Astrocyte of the cerebellum (primary cell): Measurements from ENCODE around the gene LAMTOR2.

Experiments used
- DNase-seq: peaks from one replicate; pipeline ENCODE4 v3.0.0-alpha.2; 2011; ENCODE audit warnings: low read depth
- H3K4me3 ChIP-seq: 2 replicates; pipeline ENCODE4 v1.5.1; 2011; ENCODE audit warnings: mild to moderate bottlenecking, low read depth, low read length, moderate library complexity
- CTCF ChIP-seq: IDR thresholded peaks from 2 replicates; pipeline ENCODE4 v1.5.1; 2012; ENCODE audit warnings: low read length, low read depth, moderate library complexity, mild to moderate bottlenecking; ENCODE audit errors: missing control alignments
- in situ Hi-C: cut with HindIII; loops from 2 replicates; pipeline ENCODE4 v1.10.0; 2017; ENCODE audit warnings: low sequenced_read_pairs

LAMTOR2 gene

GRCh38 chr1:156083800-156084790, 29.5 kb downstream of the LAMTOR2 start:
- in situ Hi-C loops, result no loop called here

GRCh38 chr1:156086256-156086662, 31.7 kb downstream of the LAMTOR2 start:
- H3K4me3 ChIP-seq, result no peak overlapping the region
- in situ Hi-C loops, result no loop called here
- TF ChIP-seq CTCF, result no peak
- DNase-seq, result peak; percentile 67

More at GRCh38 chr1:156083800-156084790, 29.5 kb downstream of the LAMTOR2 start:
- no peak for DNase-seq
- H3K4me3 ChIP-seq, result peak overlapping the region; percentile 64
- no peak for TF ChIP-seq CTCF

GRCh38 chr1:156089704-156090103, 35.1 kb downstream of the LAMTOR2 start:
- TF ChIP-seq CTCF, result no peak
- no peak overlapping the region for H3K4me3 ChIP-seq
- no peak for DNase-seq
- in situ Hi-C loops, result no loop called here

GRCh38 chr1:156090138-156090839, 35.7 kb downstream of the LAMTOR2 start:
- in situ Hi-C loops, result no loop called here
- no peak overlapping the region for H3K4me3 ChIP-seq
- DNase-seq, result no peak
- TF ChIP-seq CTCF, result no peak

- no peak overlapping the region for H3K4me3 ChIP-seq
- peak; percentile 62 for TF ChIP-seq CTCF
- peak; percentile 73 for DNase-seq
- in situ Hi-C loops, result no loop called here
These were observed 36.2 kb downstream of the LAMTOR2 start for GRCh38 chr1:156090840-156091188.

- in situ Hi-C loops, result no loop called here
- TF ChIP-seq CTCF, result no peak
- DNase-seq, result no peak
- H3K4me3 ChIP-seq, result no peak overlapping the region
These were observed 37.0 kb downstream of the LAMTOR2 start for GRCh38 chr1:156091610-156092009.
